Keratinocyte (primary cell): ENCODE data around the gene CCDC85C. TPM values are rescaled to one million over a fixed set of nuclear protein-coding genes. Genes with fewer than 3 reads are reported as not detected.

Experiments
- DNase-seq: peaks from one replicate; pipeline ENCODE4 v3.0.0-alpha.2; 2011; ENCODE audit warnings: low read depth, missing footprints, low spot score
- FAIRE-seq: peaks from 2 replicates; lab custom pipeline; 2011; peaks lifted over from hg19 to GRCh38; lab: Jason Lieb, UNC
- H2AFZ ChIP-seq: 2 replicates; pipeline ENCODE4 v1.6.0; 2012; ENCODE audit warnings: low read length, control low read depth, inconsistent platforms; ENCODE audit not compliant: control insufficient read depth
- H3K27ac ChIP-seq: 2 replicates; pipeline ENCODE4 v1.5.1; 2011; ENCODE audit warnings: low read length; ENCODE audit not compliant: control insufficient read depth, insufficient read depth
- H3K27me3 ChIP-seq: 3 replicates; pipeline ENCODE4 v1.6.0; 2011; ENCODE audit warnings: low read length; ENCODE audit not compliant: control insufficient read depth, insufficient read depth; ENCODE audit errors: extremely low read depth
- H3K36me3 ChIP-seq, 2 experiments: 2 replicates in 1 of 2; 3 replicates in 1 of 2; pipeline ENCODE4 v1.5.1; 2011; ENCODE audit warnings: low read length in 2 of 2, mild to moderate bottlenecking in 1 of 2; ENCODE audit not compliant: control insufficient read depth in 2 of 2, insufficient read depth in 2 of 2; ENCODE audit errors: extremely low read depth in 1 of 2
- H3K4me1 ChIP-seq: 3 replicates; pipeline ENCODE4 v1.5.1; 2011; ENCODE audit warnings: low read length; ENCODE audit not compliant: control insufficient read depth, insufficient read depth; ENCODE audit errors: extremely low read depth
- H3K4me2 ChIP-seq: 3 replicates; pipeline ENCODE4 v1.6.0; 2011; ENCODE audit warnings: low read depth, low read length; ENCODE audit not compliant: control insufficient read depth, insufficient read depth; ENCODE audit errors: extremely low read depth
- H3K4me3 ChIP-seq, 3 experiments: fragments of 200-600 bp in 1 of 3; sonication (generic) in 1 of 3; 2 replicates in 2 of 3; 3 replicates in 1 of 3; pipeline ENCODE4 v1.5.1; 2011 to 2016; ENCODE audit warnings: low read length in 3 of 3, mild to moderate bottlenecking in 3 of 3, control low read depth in 2 of 3, inconsistent platforms in 1 of 3, low read depth in 1 of 3, mixed read lengths in 1 of 3, mixed run types in 1 of 3, moderate library complexity in 1 of 3; ENCODE audit not compliant: control insufficient read depth in 2 of 3, insufficient read depth in 2 of 3; ENCODE audit errors: extremely low read depth in 1 of 3
- H3K79me2 ChIP-seq: 2 replicates; pipeline ENCODE4 v1.6.0; 2012; ENCODE audit warnings: low read length; ENCODE audit not compliant: control insufficient read depth, insufficient read depth
- H3K9ac ChIP-seq: 3 replicates; pipeline ENCODE4 v1.6.0; 2011; ENCODE audit warnings: low read length; ENCODE audit not compliant: control insufficient read depth, insufficient read depth; ENCODE audit errors: extremely low read depth
- H3K9me1 ChIP-seq: 3 replicates; pipeline ENCODE4 v1.6.0; 2011; ENCODE audit warnings: low read length; ENCODE audit not compliant: control insufficient read depth, insufficient read depth; ENCODE audit errors: extremely low read depth
- H3K9me3 ChIP-seq: 2 replicates; pipeline ENCODE4 v1.5.1; 2012; ENCODE audit warnings: low read depth, low read length; ENCODE audit not compliant: control insufficient read depth
- H4K20me1 ChIP-seq: 3 replicates; pipeline ENCODE4 v1.6.0; 2011; ENCODE audit warnings: low read length; ENCODE audit not compliant: control insufficient read depth, insufficient read depth; ENCODE audit errors: extremely low read depth
- CTCF ChIP-seq, 3 experiments: IDR thresholded peaks in 1 of 3; conservative IDR thresholded peaks in 1 of 3; optimal IDR thresholded peaks in 1 of 3; 2 replicates in 2 of 3; 3 replicates in 1 of 3; pipeline versions ENCODE3 to v1.5.1; 2011; ENCODE audit warnings: low read length in 3 of 3, mild to moderate bottlenecking in 3 of 3, moderate library complexity in 2 of 3, control low read depth in 1 of 3, inconsistent platforms in 1 of 3; ENCODE audit not compliant: insufficient read depth in 2 of 3; ENCODE audit errors: extremely low read depth in 1 of 3
- EZH2 ChIP-seq: IDR thresholded peaks from one replicate; pipeline ENCODE4 v1.6.1; 2012; ENCODE audit warnings: inconsistent platforms, mild to moderate bottlenecking, low read length, moderate library complexity
- dilution Hi-C: fragments of 300-500 bp; cut with MboI; formaldehyde crosslinking; loops from one replicate; pipeline ENCODE4 v1.7.0; 2020; ENCODE audit warnings: low sequenced_read_pairs; ENCODE audit not compliant: extremely low pct_ligation_motif_present
- polyA plus RNA-seq, 5 experiments: library from polyadenylated mRNA; depleted of rRNA in 3 of 5; stranded (reverse) in 3 of 5; stranded (forward) in 1 of 5; unstranded in 1 of 5; fragments of >200 nt; gene quantifications; 1 replicate in 1 of 5; 2 replicates in 3 of 5; 3 replicates in 1 of 5; pipeline versions ENCODE4 v1.2.1 to v1.2.3, GENCODE V29; 2011 to 2012; ENCODE audit warnings: missing spikeins in 2 of 5, low read depth in 1 of 5, low replicate concordance in 1 of 5

CCDC85C gene
- polyA plus RNA-seq, 1 donor (not counting 4 experiments of a cell fraction or from before 2014, with no cell fraction given) = 13.2 TPM

- Histone ChIP-seq H3K79me2 (peaks cover 91% of the 10 kb centered on the region), H3K4me1 (peaks cover 40% of the 10 kb centered on the region), H4K20me1 (peaks cover 18% of the 10 kb centered on the region), H3K9me1 (no peaks in the 10 kb centered on the region), H3K4me3 (peak within 1 kb of the TSS; percentile 79 to 91 (median 84)), H3K4me2 (peak within 1 kb of the TSS; percentile 93), H3K27me3 (no peaks in the 10 kb centered on the region), H3K36me3 (peaks cover 0 to 3% of the 10 kb centered on the region in 2 experiments), H3K27ac (peak within 1 kb of the TSS; percentile 96), H3K9ac (peak within 1 kb of the TSS; percentile 97), H3K9me3 (no peaks in the 10 kb centered on the region), H2AFZ (peak within 1 kb of the TSS; percentile 90)
- DNase-seq (no peak), FAIRE-seq (no peak)
- TF ChIP-seq EZH2 = no peak
- TF ChIP-seq CTCF (optimal IDR thresholded peaks at IDR 0.05 in 1 of 3, IDR thresholded peaks at IDR 0.05 in 1 of 3, conservative IDR thresholded peaks at IDR 0.05 in 1 of 3; ENCODE audit: extremely low read depth in 1 of 3, insufficient read depth in 2 of 3, low read length in 3 of 3) = peak in 1 of 3 experiments; percentile 12
- dilution Hi-C loops = no loop called here
Observed at GRCh38 chr14:99479906-99480869, 123.8 kb downstream of the CCDC85C start, which contains the start of gene SETD3. SETD3 (minus strand) TSS chr14:99480859; CDS start chr14:99465805, 15,054 bp downstream.

GRCh38 chr14:99479160-99479905 lies 124.7 kb downstream of the CCDC85C start:
- no peak for FAIRE-seq
- Histone ChIP-seq H3K36me3 (peaks cover 0 to 3% of the 10 kb centered on the region in 2 experiments), H3K27me3 (no peaks in the 10 kb centered on the region), H3K27ac (peak overlapping the region; percentile 59), H2AFZ (no peak overlapping the region), H3K4me3 (peak overlapping the region; percentile 66 to 81 (median 79)), H3K4me2 (peak overlapping the region; percentile 92), H3K79me2 (peaks cover 90% of the 10 kb centered on the region), H3K9ac (peak overlapping the region; percentile 83), H3K9me3 (no peaks in the 10 kb centered on the region), H3K4me1 (peaks cover 40% of the 10 kb centered on the region), H3K9me1 (no peaks in the 10 kb centered on the region), H4K20me1 (peaks cover 13% of the 10 kb centered on the region)
- TF ChIP-seq EZH2 (no peak), CTCF (optimal IDR thresholded peaks at IDR 0.05 in 1 of 3, IDR thresholded peaks at IDR 0.05 in 1 of 3, conservative IDR thresholded peaks at IDR 0.05 in 1 of 3; ENCODE audit: extremely low read depth in 1 of 3, insufficient read depth in 2 of 3, low read length in 3 of 3) (peak in 1 of 3 experiments; percentile 1)
- DNase-seq = no peak
- dilution Hi-C loops = no loop called here
